Measurements from ENCODE around the gene CASP7.
"Not testable (repeated sequence)": the region's sequence is repeated elsewhere in the genome, so short reads cannot be mapped to it uniquely, and the experiment has no call there.

CASP7 gene

DNA sequence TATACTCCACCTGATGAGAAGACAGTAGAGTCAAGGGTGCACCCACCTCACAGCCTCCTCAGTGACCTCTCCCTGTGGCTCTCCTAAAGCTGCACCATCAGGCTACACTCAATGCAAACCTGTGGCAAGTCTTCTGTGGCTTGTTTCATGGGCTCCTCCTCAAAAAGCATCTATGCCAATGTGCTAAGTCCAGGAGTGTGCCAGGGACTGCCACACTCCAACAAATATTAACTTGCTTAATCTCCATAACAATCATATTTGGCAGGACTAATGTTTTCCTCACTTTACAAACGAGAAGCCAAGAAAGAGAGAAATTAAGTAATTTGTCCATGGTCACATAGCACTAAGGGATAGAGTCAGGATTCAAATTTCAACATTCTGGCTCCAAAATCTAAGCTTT lies 27.8 kb upstream of the CASP7 start:
- TF ChIP-seq CTCF (IDR thresholded peaks at IDR 0.05; ENCODE audit: low read depth, low read length, missing control alignments): no peak
- no peak for DNase-seq (ENCODE audit: low read depth)
- no peak overlapping the region for H3K4me3 ChIP-seq (ENCODE audit: low read depth, low read length)

- not testable (repeated sequence) for DNase-seq (ENCODE audit: low read depth); H3K4me3 ChIP-seq (ENCODE audit: low read depth, low read length)
Observed at GRCh38 chr10:113652456-113652855, 27.3 kb upstream of the CASP7 start.

DNA sequence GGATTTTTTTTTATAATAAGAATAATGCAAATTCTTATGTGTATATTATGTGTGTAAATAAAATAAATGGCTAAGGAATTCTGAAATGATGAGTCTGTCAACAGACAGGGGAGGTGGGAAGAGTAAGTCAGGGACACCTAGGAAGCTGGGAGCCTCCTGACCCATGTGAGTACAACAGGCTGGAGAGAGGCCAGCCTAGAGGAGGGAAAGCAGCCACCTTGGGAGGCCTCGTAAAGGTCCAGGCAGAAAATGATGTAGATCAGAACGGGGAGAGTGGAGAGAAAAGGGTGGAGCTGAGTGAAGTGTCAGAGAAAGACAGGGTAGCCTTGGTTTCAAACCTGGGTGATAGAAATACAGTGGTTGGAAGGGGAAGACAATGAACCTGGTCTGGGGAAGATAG lies 22.8 kb upstream of the CASP7 start:
- no peak for TF ChIP-seq CTCF (IDR thresholded peaks at IDR 0.05; ENCODE audit: low read depth, low read length, missing control alignments)
- H3K4me3 ChIP-seq (ENCODE audit: low read depth, low read length): no peak overlapping the region
- DNase-seq (ENCODE audit: low read depth): no peak

- TF ChIP-seq CTCF (IDR thresholded peaks at IDR 0.05; ENCODE audit: low read depth, low read length, missing control alignments): no peak
- no peak for DNase-seq (ENCODE audit: low read depth)
- no peak overlapping the region for H3K4me3 ChIP-seq (ENCODE audit: low read depth, low read length)
Observed at GRCh38 chr10:113657544-113657943, 22.2 kb upstream of the CASP7 start.

- no peak overlapping the region for H3K4me3 ChIP-seq (ENCODE audit: low read depth, low read length)
- DNase-seq (ENCODE audit: low read depth): no peak
- no peak for TF ChIP-seq CTCF (IDR thresholded peaks at IDR 0.05; ENCODE audit: low read depth, low read length, missing control alignments)
Observed at GRCh38 chr10:113661332-113661731, 18.4 kb upstream of the CASP7 start.

DNA sequence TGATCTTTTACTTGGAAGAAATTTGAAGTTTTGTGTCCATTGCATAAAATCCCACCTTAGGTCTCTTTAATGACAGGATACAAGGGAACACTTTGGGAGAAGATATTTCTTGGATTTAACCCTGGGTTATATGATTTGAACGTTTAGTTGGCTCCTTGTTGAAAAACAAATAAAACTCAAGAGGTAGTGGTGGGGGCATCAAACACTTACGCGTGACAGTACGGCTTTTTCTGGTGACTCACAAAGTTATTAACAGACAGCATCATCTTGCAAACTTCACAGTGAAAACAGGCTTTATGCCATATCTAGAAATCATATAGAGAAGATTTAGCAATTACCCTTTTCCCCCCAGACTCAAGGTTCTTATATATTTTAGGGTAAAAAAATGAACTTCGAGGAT lies 16.6 kb upstream of the CASP7 start:
- DNase-seq (ENCODE audit: low read depth): no peak
- TF ChIP-seq CTCF (IDR thresholded peaks at IDR 0.05; ENCODE audit: low read depth, low read length, missing control alignments): no peak
- no peak overlapping the region for H3K4me3 ChIP-seq (ENCODE audit: low read depth, low read length)

GRCh38 chr10:113663908-113664307 lies 15.8 kb upstream of the CASP7 start, which contains the start of gene NRAP:
NRAP (minus strand) TSS chr10:113664041; CDS start chr10:113663882, 159 bp downstream.
- no peak for DNase-seq (ENCODE audit: low read depth)
- no peak within 1 kb of the TSS for H3K4me3 ChIP-seq (ENCODE audit: low read depth, low read length)
- no peak for TF ChIP-seq CTCF (IDR thresholded peaks at IDR 0.05; ENCODE audit: low read depth, low read length, missing control alignments)

GRCh38 chr10:113665352-113665751 lies 14.4 kb upstream of the CASP7 start:
- DNase-seq (ENCODE audit: low read depth): no peak
- TF ChIP-seq CTCF (IDR thresholded peaks at IDR 0.05; ENCODE audit: low read depth, low read length, missing control alignments): no peak
- H3K4me3 ChIP-seq (ENCODE audit: low read depth, low read length): no peak overlapping the region
